Activated naive CD8-positive, alpha-beta T cell treated with anti-CD3 and anti-CD28 coated beads for 36 hours (primary cell): ENCODE measurements around the gene ARL6. TPM values are rescaled to one million over a fixed set of nuclear protein-coding genes. Genes with fewer than 3 reads are reported as not detected.
"Not testable (repeated sequence)": the region's sequence is repeated elsewhere in the genome, so short reads cannot be mapped to it uniquely, and the experiment has no call there.

Source experiments
- DNase-seq: peaks from one replicate; pipeline ENCODE4 v3.0.0; 2021
- H3K27ac Mint-ChIP-seq: one replicate; pipeline ENCODE4 v1.8.0; 2022; ENCODE audit warnings: mild to moderate bottlenecking, moderate library complexity, mixed read lengths
- H3K27me3 Mint-ChIP-seq: one replicate; pipeline ENCODE4 v1.8.0; 2022; ENCODE audit warnings: mild to moderate bottlenecking, mixed read lengths
- H3K36me3 Mint-ChIP-seq: one replicate; pipeline ENCODE4 v1.8.0; 2021; ENCODE audit warnings: mild to moderate bottlenecking, mixed read lengths
- H3K4me1 Mint-ChIP-seq: one replicate; pipeline ENCODE4 v1.8.0; 2021; ENCODE audit warnings: mixed read lengths
- H3K4me3 Mint-ChIP-seq: one replicate; pipeline ENCODE4 v1.8.0; 2022; ENCODE audit warnings: mild to moderate bottlenecking, moderate library complexity, mixed read lengths
- H3K9me3 Mint-ChIP-seq: one replicate; pipeline ENCODE4 v1.8.0; 2022; ENCODE audit warnings: mixed read lengths
- total RNA-seq, 2 experiments: library from RNA; stranded (reverse); gene quantifications; one replicate each; pipeline ENCODE4 v1.2.3, GENCODE V29; 2021

ARL6 gene
- total RNA-seq, 2 experiments from 2014 or later, result 6.9 to 7.0 TPM

- no peaks in the 10 kb centered on the region for H3K27me3 Mint-ChIP-seq
- H3K27ac Mint-ChIP-seq, result no peak overlapping the region
- DNase-seq, result no peak
- H3K9me3 Mint-ChIP-seq, result peaks cover 4% of the 10 kb centered on the region
- H3K36me3 Mint-ChIP-seq, result peaks cover 2% of the 10 kb centered on the region
- no peak overlapping the region for H3K4me3 Mint-ChIP-seq
- no peaks in the 10 kb centered on the region for H3K4me1 Mint-ChIP-seq
Measured at GRCh38 chr3:97831140-97831539, 66.6 kb downstream of the ARL6 start.

DNA sequence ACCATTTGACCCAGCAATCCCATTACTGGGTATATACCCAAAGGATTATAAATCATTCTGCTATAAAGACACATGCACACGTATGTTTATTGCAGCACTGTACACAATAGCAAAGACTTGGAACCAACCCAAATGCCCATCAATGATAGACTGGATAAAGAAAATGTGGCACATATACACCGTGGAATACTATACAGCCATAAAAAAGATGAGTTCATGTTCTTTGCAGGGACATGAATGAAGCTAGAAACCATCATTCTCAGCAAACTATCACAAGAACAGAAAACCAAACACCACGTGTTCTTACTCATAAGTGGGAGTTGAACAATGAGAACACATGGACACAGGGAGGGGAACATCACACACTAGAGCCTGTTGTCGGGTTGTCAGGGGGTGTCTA lies 68.6 kb downstream of the ARL6 start:
- H3K9me3 Mint-ChIP-seq, H3K36me3 Mint-ChIP-seq, H3K4me1 Mint-ChIP-seq, H3K4me3 Mint-ChIP-seq, H3K27me3 Mint-ChIP-seq, DNase-seq, H3K27ac Mint-ChIP-seq: not testable (repeated sequence)

- no peak for DNase-seq
- peaks cover 3% of the 10 kb centered on the region for H3K27me3 Mint-ChIP-seq
- H3K4me3 Mint-ChIP-seq, result no peak overlapping the region
- H3K27ac Mint-ChIP-seq, result no peak overlapping the region
- H3K4me1 Mint-ChIP-seq, result no peaks in the 10 kb centered on the region
- peaks cover 2% of the 10 kb centered on the region for H3K36me3 Mint-ChIP-seq
- H3K9me3 Mint-ChIP-seq, result peaks cover 4% of the 10 kb centered on the region
Measured at GRCh38 chr3:97835761-97836160, 71.2 kb downstream of the ARL6 start.

DNA sequence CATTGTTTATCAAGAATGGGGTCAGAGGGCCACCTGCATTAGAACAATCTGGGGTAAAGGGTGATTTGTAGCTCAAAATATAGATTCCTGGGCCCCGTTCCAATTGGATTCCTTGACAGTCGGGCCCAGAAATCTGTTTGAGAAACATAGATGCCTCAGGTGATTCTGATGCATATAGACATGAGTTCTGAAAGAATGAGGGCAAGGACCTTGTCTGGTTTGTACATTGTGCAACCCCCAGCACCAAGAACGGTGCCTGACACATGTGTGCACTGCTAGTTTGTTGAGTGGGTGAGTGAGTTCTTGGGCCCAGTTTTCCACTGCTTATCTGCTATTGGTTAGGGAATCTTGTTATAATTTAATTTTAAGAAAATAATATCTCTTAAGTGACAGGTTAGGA lies 73.8 kb downstream of the ARL6 start:
- H3K27ac Mint-ChIP-seq, result no peak overlapping the region
- DNase-seq, result no peak
- H3K9me3 Mint-ChIP-seq, result no peaks in the 10 kb centered on the region
- no peaks in the 10 kb centered on the region for H3K4me1 Mint-ChIP-seq
- no peak overlapping the region for H3K4me3 Mint-ChIP-seq
- H3K27me3 Mint-ChIP-seq, result peaks cover 3% of the 10 kb centered on the region
- H3K36me3 Mint-ChIP-seq, result no peaks in the 10 kb centered on the region

- Mint-ChIP-seq H3K9me3 (no peaks in the 10 kb centered on the region), H3K4me3 (no peak overlapping the region), H3K4me1 (no peaks in the 10 kb centered on the region), H3K27ac (no peak overlapping the region), H3K27me3 (peaks cover 3% of the 10 kb centered on the region), H3K36me3 (no peaks in the 10 kb centered on the region)
- no peak for DNase-seq
Measured at GRCh38 chr3:97839944-97840343, 75.4 kb downstream of the ARL6 start.

GRCh38 chr3:97841304-97841703 lies 76.7 kb downstream of the ARL6 start:
- Mint-ChIP-seq H3K4me3 (no peak overlapping the region), H3K27ac (no peak overlapping the region), H3K4me1 (no peaks in the 10 kb centered on the region), H3K9me3 (no peaks in the 10 kb centered on the region), H3K36me3 (peaks cover 2% of the 10 kb centered on the region), H3K27me3 (peaks cover 3% of the 10 kb centered on the region)
- no peak for DNase-seq

GRCh38 chr3:97841956-97842355 lies 77.4 kb downstream of the ARL6 start:
- no peak for DNase-seq
- H3K27ac Mint-ChIP-seq, result no peak overlapping the region
- H3K4me3 Mint-ChIP-seq, result no peak overlapping the region
- H3K36me3 Mint-ChIP-seq, result peaks cover 2% of the 10 kb centered on the region
- H3K27me3 Mint-ChIP-seq, result peaks cover under 1% of the 10 kb centered on the region
- no peaks in the 10 kb centered on the region for H3K9me3 Mint-ChIP-seq
- no peaks in the 10 kb centered on the region for H3K4me1 Mint-ChIP-seq

DNA sequence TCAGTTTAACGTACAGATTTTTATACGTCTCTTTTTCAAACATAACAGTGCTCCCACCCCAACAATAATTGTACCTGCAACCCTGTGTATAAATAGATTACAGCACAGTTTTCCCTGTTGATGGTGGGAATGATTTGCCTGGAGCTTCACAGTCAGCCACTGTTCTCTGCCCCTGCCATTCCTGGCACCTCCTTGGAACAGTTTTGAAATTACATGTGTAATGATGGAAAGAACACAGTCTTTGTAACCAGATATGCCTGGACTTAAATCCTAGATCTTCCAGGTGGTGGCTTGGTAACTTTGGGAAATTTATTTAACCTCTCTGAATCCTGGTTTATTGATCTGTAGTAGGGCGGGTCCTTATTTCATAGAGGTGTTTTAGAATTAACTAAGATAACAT lies 84.2 kb downstream of the ARL6 start:
- Mint-ChIP-seq H3K27ac (no peak overlapping the region), H3K4me1 (no peaks in the 10 kb centered on the region), H3K36me3 (peaks cover 2% of the 10 kb centered on the region), H3K4me3 (no peak overlapping the region), H3K9me3 (peaks cover 2% of the 10 kb centered on the region), H3K27me3 (no peaks in the 10 kb centered on the region)
- no peak for DNase-seq

Other genes with a start within 250 kb of the ARL6 start
- 1 to 10 TPM; 2.2 to 2.5 TPM for gene CRYBG3, start 57.3 kb downstream of the ARL6 start, total RNA-seq
- 10 to 100 TPM; 52.2 to 56.9 TPM for gene RIOX2, start 207.7 kb downstream of the ARL6 start, total RNA-seq